ENCODE measurements around the gene RCBTB1. TPM values are rescaled to one million over a fixed set of nuclear protein-coding genes. Genes with fewer than 3 reads are reported as not detected.

The RCBTB1 gene
- total and polyA plus RNA-seq, 2 donors from 2014 or later: 14.8 to 18.9 TPM

GRCh38 chr13:49550942-49551644 is 34.3 kb downstream of the RCBTB1 start:
- H3K36me3 ChIP-seq (ENCODE audit: control insufficient read depth in 2 of 3, insufficient read depth in 3 of 3, low read length in 3 of 3): peaks cover 0 to 18% (median 12%) of the 10 kb centered on the region in 3 donors

DNA sequence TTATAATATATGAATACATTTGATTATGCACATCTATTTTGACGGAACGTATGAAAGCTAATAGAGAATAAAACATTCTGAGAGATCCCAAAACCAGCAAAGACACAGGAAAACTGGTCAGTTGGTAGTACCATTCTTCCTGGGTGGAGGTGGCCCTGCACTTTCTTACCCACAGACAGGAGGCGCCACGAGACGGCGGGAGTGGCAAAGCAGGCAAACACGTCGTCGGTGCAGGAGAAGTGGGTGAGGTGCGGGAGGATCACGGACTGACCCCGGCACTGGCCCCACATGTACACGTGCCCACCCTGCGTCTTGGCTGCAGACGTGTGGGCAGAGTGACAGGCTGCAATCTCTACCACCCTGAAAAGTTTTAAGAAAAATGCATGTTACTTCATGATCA is 36.1 kb downstream of the RCBTB1 start:
- Histone ChIP-seq H3K4me1 (ENCODE audit: control insufficient read depth in 2 of 3, insufficient read depth in 2 of 3, low read depth in 1 of 3, low read length in 3 of 3) (no peaks in the 10 kb centered on the region), H3K9ac (ENCODE audit: low read length in 3 of 3) (no peak overlapping the region), H3K9me3 (ENCODE audit: control insufficient read depth in 2 of 3, insufficient read depth in 1 of 3, low read length in 3 of 3) (no peaks in the 10 kb centered on the region), H3K4me3 (ENCODE audit: low read length in 3 of 3) (no peak overlapping the region), H3K36me3 (ENCODE audit: control insufficient read depth in 2 of 3, insufficient read depth in 3 of 3, low read length in 3 of 3) (peaks cover 0 to 14% (median 9%) of the 10 kb centered on the region in 3 donors), H3K27me3 (ENCODE audit: control insufficient read depth, insufficient read depth, low read length) (no peaks in the 10 kb centered on the region), H3K27ac (ENCODE audit: low read depth in 2 of 2, low read length in 2 of 2) (no peak overlapping the region)
- TF ChIP-seq, protein P1, sequence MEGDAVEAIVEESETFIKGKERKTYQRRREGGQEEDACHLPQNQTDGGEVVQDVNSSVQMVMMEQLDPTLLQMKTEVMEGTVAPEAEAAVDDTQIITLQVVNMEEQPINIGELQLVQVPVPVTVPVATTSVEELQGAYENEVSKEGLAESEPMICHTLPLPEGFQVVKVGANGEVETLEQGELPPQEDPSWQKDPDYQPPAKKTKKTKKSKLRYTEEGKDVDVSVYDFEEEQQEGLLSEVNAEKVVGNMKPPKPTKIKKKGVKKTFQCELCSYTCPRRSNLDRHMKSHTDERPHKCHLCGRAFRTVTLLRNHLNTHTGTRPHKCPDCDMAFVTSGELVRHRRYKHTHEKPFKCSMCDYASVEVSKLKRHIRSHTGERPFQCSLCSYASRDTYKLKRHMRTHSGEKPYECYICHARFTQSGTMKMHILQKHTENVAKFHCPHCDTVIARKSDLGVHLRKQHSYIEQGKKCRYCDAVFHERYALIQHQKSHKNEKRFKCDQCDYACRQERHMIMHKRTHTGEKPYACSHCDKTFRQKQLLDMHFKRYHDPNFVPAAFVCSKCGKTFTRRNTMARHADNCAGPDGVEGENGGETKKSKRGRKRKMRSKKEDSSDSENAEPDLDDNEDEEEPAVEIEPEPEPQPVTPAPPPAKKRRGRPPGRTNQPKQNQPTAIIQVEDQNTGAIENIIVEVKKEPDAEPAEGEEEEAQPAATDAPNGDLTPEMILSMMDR (IDR thresholded peaks at IDR 0.05; ENCODE audit: borderline replicate concordance, extremely low read depth, insufficient read depth): peak; percentile 2
- intact Hi-C loops (cut with DNase I): no loop called here
- DNase-seq: no peak
- FAIRE-seq: no peak

More at GRCh38 chr13:49550942-49551644, 34.3 kb downstream of the RCBTB1 start:
- H3K9ac ChIP-seq (ENCODE audit: low read length in 3 of 3): no peak overlapping the region
- TF ChIP-seq, protein P1 (IDR thresholded peaks at IDR 0.05; ENCODE audit: borderline replicate concordance, extremely low read depth, insufficient read depth): no peak
- H3K27ac ChIP-seq (ENCODE audit: low read depth in 2 of 2, low read length in 2 of 2): no peak overlapping the region
- H3K9me3 ChIP-seq (ENCODE audit: control insufficient read depth in 2 of 3, insufficient read depth in 1 of 3, low read length in 3 of 3): no peaks in the 10 kb centered on the region
- H3K4me1 ChIP-seq (ENCODE audit: control insufficient read depth in 2 of 3, insufficient read depth in 2 of 3, low read depth in 1 of 3, low read length in 3 of 3): no peaks in the 10 kb centered on the region
- no peaks in the 10 kb centered on the region for H3K27me3 ChIP-seq (ENCODE audit: control insufficient read depth, insufficient read depth, low read length)
- no peak for FAIRE-seq
- intact Hi-C loops (cut with DNase I): no loop called here
- DNase-seq: no peak
- H3K4me3 ChIP-seq (ENCODE audit: low read length in 3 of 3): no peak overlapping the region

DNA sequence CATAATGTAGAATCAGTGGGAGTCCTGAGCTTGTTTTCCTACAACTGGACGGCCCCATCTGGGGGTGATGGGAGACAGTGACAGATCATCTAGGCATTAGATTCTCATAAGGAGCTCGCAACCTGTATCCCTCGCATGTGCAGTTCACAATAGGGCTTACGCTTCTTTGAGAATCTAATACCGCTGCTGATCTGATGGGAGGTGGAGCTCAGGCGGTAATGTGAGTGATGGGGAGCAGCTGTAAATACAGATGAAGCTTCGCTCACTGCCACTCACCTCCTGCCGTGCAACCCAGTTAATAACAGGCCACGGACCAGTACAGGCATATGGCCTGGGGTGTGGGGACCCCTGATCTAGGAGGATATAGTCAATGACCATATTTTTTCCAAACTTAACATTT is 38.8 kb downstream of the RCBTB1 start:
- Histone ChIP-seq H3K36me3 (ENCODE audit: control insufficient read depth in 2 of 3, insufficient read depth in 3 of 3, low read length in 3 of 3) (peaks cover 0 to 14% (median 9%) of the 10 kb centered on the region in 3 donors), H3K27ac (ENCODE audit: low read depth in 2 of 2, low read length in 2 of 2) (no peak overlapping the region), H3K9me3 (ENCODE audit: control insufficient read depth in 2 of 3, insufficient read depth in 1 of 3, low read length in 3 of 3) (no peaks in the 10 kb centered on the region), H3K4me1 (ENCODE audit: control insufficient read depth in 2 of 3, insufficient read depth in 2 of 3, low read depth in 1 of 3, low read length in 3 of 3) (no peaks in the 10 kb centered on the region), H3K27me3 (ENCODE audit: control insufficient read depth, insufficient read depth, low read length) (no peaks in the 10 kb centered on the region), H3K4me3 (ENCODE audit: low read length in 3 of 3) (no peak overlapping the region), H3K9ac (ENCODE audit: low read length in 3 of 3) (no peak overlapping the region)
- TF ChIP-seq, protein P1 (IDR thresholded peaks at IDR 0.05; ENCODE audit: borderline replicate concordance, extremely low read depth, insufficient read depth): no peak
- intact Hi-C loops (cut with DNase I): no loop called here
- no peak for DNase-seq
- no peak for FAIRE-seq

All from kidney (tissue), 14 donors.